NCI-H69 (cell line): ENCODE measurements around the gene MICA.
A peak's percentile ranks its signal among the peaks of the same experiment; 100 is the strongest.

Experiments used
- DNase-seq: peaks from one replicate; lab custom pipeline; 2025; lab: John Stamatoyannopoulos, UW

The MICA gene

DNA sequence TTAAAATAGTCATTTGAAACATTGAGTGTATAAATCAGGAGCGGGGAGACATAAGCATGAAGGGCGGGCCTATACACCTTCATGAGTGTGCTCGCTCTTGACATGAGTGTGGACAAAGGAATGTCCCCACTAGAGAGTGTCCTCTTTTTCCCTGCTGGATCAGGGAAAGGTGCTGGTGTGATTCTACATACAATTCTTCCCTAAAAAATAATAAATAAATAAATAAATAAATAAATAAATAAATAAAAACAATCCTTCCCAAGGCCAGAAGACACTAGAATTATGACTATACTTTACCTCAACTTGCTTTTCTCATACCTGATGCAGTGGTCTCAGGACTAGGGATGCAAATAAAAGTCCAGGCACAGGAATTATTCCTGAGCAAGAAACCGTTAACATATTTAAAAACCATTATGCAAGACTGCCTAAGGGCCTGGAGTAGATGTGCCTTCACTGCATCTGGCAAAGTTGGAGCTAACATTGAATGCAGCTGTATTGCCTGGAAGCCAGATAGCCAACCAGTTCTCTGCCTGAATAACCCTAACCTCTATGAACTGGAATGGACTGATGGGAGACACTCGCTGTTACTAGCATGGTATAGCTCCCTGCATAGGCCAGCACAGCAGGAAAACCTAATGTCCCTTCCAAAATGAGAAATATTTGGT lies 57.1 kb downstream of the MICA start:
- no peak for DNase-seq

- DNase-seq, result no peak
Observed at GRCh38 chr6:31462026-31462963, 58.9 kb downstream of the MICA start.

GRCh38 chr6:31462964-31463870 lies 59.8 kb downstream of the MICA start:
- DNase-seq, result peak; percentile 58

DNA sequence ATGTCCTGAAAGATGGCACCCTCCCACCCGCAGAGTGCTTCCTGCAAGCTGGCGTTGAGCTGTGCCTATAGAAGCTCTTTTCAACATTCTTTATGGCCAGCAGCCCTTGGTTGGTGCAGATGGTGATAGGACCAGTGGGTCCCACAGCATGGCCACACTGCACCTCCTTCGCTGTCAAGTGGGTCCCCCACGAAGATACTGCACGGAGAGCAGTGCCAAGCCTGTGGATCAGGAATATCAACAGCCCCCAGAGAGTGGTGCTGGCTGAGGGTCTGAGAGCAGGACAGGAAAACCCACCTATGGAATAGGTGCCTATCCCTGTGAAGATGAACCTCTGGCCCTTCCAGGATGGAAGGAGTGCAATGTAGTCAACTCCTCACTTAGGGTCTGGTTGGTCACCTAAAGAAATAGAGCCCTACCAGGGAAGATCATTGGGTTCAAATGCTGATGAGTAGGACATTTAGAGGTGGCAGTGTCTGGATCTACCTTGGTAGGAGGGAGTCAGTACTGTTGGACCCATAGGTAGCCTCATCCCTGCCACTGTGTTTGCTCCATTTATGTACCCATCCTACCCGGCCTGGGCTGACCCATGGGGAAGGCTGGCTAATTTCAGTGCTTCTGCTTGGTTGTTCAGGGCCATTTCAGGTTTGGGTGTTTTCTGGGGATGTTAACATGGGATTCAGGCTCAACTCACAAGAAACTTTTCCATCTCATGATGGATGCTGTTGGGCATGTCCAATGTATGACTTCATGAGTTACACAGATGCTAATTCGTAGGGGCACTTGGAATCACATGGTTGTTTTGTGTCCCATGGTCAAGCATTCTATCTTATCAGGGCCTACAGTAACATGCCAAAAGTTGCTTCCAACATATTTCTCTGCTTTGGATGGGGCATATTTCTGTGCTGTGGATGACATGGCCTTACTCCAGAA lies 61.1 kb downstream of the MICA start:
- DNase-seq, result no peak
